HepG2 (cell line): ENCODE data around the gene TRIP4.

Experiments used
- CHCHD3 ChIP-seq: sonication (generic); formaldehyde crosslinking; IDR thresholded peaks from 2 replicates; pipeline ENCODE4 v1.8.0; 2022; ENCODE audit warnings: mild to moderate bottlenecking, missing genetic modification reagents, moderate library complexity
- CTCF ChIP-seq: sonication (generic); formaldehyde crosslinking; IDR thresholded peaks from 2 replicates; pipeline ENCODE4 v1.5.0; 2020; ENCODE audit warnings: mild to moderate bottlenecking, missing genetic modification reagents, moderate library complexity
- EP300 ChIP-seq, 3 experiments: sonication (generic) in 1 of 3; formaldehyde crosslinking in 1 of 3; IDR thresholded peaks; 2 replicates each; pipeline versions ENCODE4 v1.5.1 to v1.6.1; 2011 to 2020; ENCODE audit warnings: low read depth in 2 of 3, low read length in 2 of 3, borderline replicate concordance in 1 of 3, improper control_type of control experiment in 1 of 3, mild to moderate bottlenecking in 1 of 3, missing genetic modification reagents in 1 of 3, moderate library complexity in 1 of 3
- KDM5A ChIP-seq: fragments of 200-600 bp; sonication (generic); IDR thresholded peaks from 2 replicates; pipeline ENCODE4 v1.7.0; 2018; ENCODE audit warnings: antibody characterized with exemption, mild to moderate bottlenecking, low read length, borderline replicate concordance
- PRDM15 ChIP-seq: sonication (generic); formaldehyde crosslinking; IDR thresholded peaks from 2 replicates; pipeline ENCODE4 v1.4.0; 2020; ENCODE audit warnings: missing genetic modification reagents
- RELA ChIP-seq: sonication (generic); formaldehyde crosslinking; IDR thresholded peaks from 2 replicates; pipeline ENCODE4 v1.4.0; 2020; ENCODE audit warnings: missing genetic modification reagents
- STAT6 ChIP-seq: sonication (generic); formaldehyde crosslinking; IDR thresholded peaks from 2 replicates; pipeline ENCODE4 v1.4.0; 2020; ENCODE audit warnings: missing genetic modification reagents, mild to moderate bottlenecking, borderline replicate concordance
- TAF1 ChIP-seq: sonication (generic); formaldehyde crosslinking; IDR thresholded peaks from 2 replicates; pipeline ENCODE4 v1.4.0; 2020; ENCODE audit warnings: missing genetic modification reagents
- ZNF276 ChIP-seq: sonication (generic); formaldehyde crosslinking; IDR thresholded peaks from 2 replicates; pipeline ENCODE4 v1.4.0; 2020; ENCODE audit warnings: mild to moderate bottlenecking, low read depth, missing genetic modification reagents
- ZNF326 ChIP-seq: sonication (generic); formaldehyde crosslinking; IDR thresholded peaks from 2 replicates; pipeline ENCODE4 v1.4.0; 2020; ENCODE audit warnings: missing genetic modification reagents, borderline replicate concordance
- ZNF761 ChIP-seq: sonication (generic); formaldehyde crosslinking; conservative IDR thresholded peaks from 2 replicates; pipeline ENCODE4 v1.4.0; 2020; ENCODE audit warnings: mild to moderate bottlenecking, missing genetic modification reagents
- ZNF773 ChIP-seq: sonication (generic); formaldehyde crosslinking; IDR thresholded peaks from 2 replicates; pipeline ENCODE4 v1.4.0; 2020; ENCODE audit warnings: missing genetic modification reagents, borderline replicate concordance
- ZSCAN5A ChIP-seq: sonication (generic); formaldehyde crosslinking; IDR thresholded peaks from 2 replicates; pipeline ENCODE4 v1.8.0; 2022; ENCODE audit warnings: mild to moderate bottlenecking, missing genetic modification reagents, borderline replicate concordance

GRCh38 chr15:64483749-64484148, 96.1 kb downstream of the TRIP4 start:
- TF ChIP-seq EP300 (IDR thresholded peaks at IDR 0.05; ENCODE audit: low read depth in 2 of 2, low read length in 2 of 2), result no peak
- no peak for TF ChIP-seq EP300 (CRISPR knock-in tag; IDR thresholded peaks at IDR 0.05; ENCODE audit: borderline replicate concordance)
- no peak for TF ChIP-seq CHCHD3 (CRISPR knock-in tag)
- TF ChIP-seq CTCF (CRISPR knock-in tag), result no peak
- no peak for TF ChIP-seq ZNF276 (CRISPR knock-in tag)
- TF ChIP-seq ZNF326 (CRISPR knock-in tag), result no peak
- TF ChIP-seq RELA, result no peak
- no peak for TF ChIP-seq PRDM15 (CRISPR knock-in tag)
- TF ChIP-seq TAF1 (CRISPR knock-in tag), result no peak
- no peak for TF ChIP-seq ZSCAN5A (CRISPR knock-in tag)
- TF ChIP-seq KDM5A, result no peak
- no peak for TF ChIP-seq STAT6 (CRISPR knock-in tag)
- TF ChIP-seq ZNF773 (CRISPR knock-in tag), result no peak
- no peak for TF ChIP-seq ZNF761
